Left ventricle myocardium inferior (tissue), 1 donor: Measurements from ENCODE around the gene ARMH3. TPM values are rescaled to one million over a fixed set of nuclear protein-coding genes. Genes with fewer than 3 reads are reported as not detected.

ENCODE experiments used
- DNase-seq: peaks from one replicate; pipeline ENCODE4 v3.0.0-alpha.2; 2020
- H3K27ac ChIP-seq: fragments of 200-600 bp; replicated peaks from 2 replicates; pipeline ENCODE4 v1.8.0; 2021
- H3K27me3 ChIP-seq: fragments of 200-600 bp; 2 replicates; pipeline ENCODE4 v1.8.0; 2021; ENCODE audit warnings: low read depth
- H3K36me3 ChIP-seq: fragments of 200-600 bp; 2 replicates; pipeline ENCODE4 v1.8.0; 2021
- H3K4me1 ChIP-seq: fragments of 200-600 bp; 2 replicates; pipeline ENCODE4 v1.8.0; 2021
- H3K4me3 ChIP-seq: fragments of 200-600 bp; 2 replicates; pipeline ENCODE4 v1.8.0; 2021; ENCODE audit warnings: mild to moderate bottlenecking, moderate library complexity
- H3K9me3 ChIP-seq: fragments of 200-600 bp; replicated peaks from 2 replicates; pipeline ENCODE4 v1.8.0; 2021
- intact Hi-C: fragments of 100-400 bp; cut with micrococcal nuclease; formaldehyde crosslinking; loops from one replicate; pipeline ENCODE4 v1.11.0; 2022
- total RNA-seq: library from RNA; stranded (reverse); fragmentation: NEBNext Ultra II Directional; extraction: Animal tissue kit (Norgen Biotek cat#: 25700); gene quantifications from one replicate; pipeline ENCODE4 v1.2.1, GENCODE V29; 2021
- TF ChIP-seq, protein P1 (sequence below): fragments of 200-600 bp; IDR thresholded peaks from 2 replicates; pipeline ENCODE4 v1.8.0; 2021; ENCODE audit warnings: antibody characterized with exemption, mild to moderate bottlenecking, borderline replicate concordance
- donor health status: DM: no; HTN: yes; CAD: no; lungs with severe emphysema.

ARMH3 gene
- total RNA-seq, 1 donor from 2014 or later = 58.9 TPM

DNA sequence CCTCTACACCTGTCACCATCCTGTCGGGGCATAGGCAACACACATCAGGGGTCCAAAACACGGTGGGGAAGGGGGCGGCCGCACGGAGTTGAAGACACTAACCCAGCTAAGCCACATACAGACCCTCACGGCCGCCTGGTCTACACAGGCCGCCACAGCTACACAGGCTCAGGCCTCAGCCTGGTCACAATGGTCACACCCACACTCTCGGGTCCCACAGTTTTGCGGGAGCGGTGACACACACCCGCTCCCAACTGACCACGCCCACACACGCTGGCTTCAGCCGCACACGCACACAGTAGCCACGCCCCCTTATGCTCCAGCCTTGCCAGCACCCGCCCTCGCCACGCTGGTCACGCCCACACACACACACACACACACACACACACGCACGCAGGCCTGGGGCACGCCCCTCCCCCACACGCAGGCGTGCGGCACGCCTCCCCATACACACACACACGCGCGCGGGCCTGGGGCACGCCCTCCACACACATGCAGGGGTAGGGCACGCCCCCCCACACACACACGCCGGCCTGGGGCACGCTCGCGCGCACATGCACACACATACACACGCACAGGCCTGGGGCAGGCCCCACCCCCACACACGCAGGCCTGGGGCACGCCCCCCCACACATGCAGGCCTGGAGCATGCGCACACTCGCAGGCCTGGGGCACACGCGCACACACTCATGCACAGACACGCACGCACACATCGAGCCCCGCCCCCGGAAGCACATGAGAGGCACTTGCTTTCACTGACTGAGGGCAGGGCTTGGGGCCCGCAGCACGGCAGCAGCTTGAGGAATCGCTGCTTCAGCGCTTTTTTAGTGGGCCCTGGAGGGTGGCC, 225.4 kb downstream of the ARMH3 start:
- peak overlapping the region; percentile 63 for H3K4me3 ChIP-seq
- peak overlapping the region; percentile 48 for H3K27ac ChIP-seq
- DNase-seq = peak; percentile 83
- H3K36me3 ChIP-seq = peaks cover 19% of the 10 kb centered on the region
- H3K27me3 ChIP-seq = no peaks in the 10 kb centered on the region
- intact Hi-C loops = no loop called here
- H3K4me1 ChIP-seq = peaks cover 61% of the 10 kb centered on the region
- no peaks in the 10 kb centered on the region for H3K9me3 ChIP-seq
- TF ChIP-seq, protein P1, sequence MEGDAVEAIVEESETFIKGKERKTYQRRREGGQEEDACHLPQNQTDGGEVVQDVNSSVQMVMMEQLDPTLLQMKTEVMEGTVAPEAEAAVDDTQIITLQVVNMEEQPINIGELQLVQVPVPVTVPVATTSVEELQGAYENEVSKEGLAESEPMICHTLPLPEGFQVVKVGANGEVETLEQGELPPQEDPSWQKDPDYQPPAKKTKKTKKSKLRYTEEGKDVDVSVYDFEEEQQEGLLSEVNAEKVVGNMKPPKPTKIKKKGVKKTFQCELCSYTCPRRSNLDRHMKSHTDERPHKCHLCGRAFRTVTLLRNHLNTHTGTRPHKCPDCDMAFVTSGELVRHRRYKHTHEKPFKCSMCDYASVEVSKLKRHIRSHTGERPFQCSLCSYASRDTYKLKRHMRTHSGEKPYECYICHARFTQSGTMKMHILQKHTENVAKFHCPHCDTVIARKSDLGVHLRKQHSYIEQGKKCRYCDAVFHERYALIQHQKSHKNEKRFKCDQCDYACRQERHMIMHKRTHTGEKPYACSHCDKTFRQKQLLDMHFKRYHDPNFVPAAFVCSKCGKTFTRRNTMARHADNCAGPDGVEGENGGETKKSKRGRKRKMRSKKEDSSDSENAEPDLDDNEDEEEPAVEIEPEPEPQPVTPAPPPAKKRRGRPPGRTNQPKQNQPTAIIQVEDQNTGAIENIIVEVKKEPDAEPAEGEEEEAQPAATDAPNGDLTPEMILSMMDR = no peak

DNA sequence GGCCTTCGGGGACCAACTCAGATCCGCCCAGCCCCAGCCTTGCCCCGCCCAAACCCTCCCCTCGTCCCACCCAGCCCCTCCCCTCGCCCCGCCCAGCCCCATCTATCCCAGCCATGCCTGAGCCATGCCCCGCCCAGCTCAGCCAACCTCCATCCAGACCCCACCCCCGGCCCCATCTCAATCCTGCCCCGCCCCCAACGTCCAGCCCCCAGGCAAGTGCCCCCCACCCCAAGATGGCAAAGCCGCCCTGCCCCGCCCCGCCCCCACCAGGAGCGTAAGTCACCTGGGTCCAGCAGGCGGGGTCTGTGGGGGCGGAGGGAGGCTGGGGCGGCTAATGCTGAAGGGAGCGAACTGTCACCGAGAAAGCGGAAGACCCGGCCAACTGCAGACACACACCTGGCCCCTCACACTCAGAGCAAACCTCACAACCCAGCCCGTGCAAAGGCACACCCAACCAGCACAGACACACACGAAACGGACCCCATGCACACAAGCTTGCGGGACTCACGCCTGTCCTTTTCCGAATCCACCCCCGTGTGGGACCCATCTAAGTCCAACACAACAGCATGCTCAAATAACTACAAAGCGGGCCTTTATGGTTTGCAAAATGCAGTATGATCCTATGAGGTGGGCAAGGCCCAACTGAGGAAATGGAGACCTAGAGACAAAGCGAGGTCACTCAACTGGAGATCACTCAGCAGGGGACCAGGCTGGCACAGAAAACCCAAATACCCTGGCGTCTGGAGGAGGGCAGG, 226.2 kb downstream of the ARMH3 start:
- Histone ChIP-seq H3K27me3 (no peaks in the 10 kb centered on the region), H3K27ac (peak overlapping the region; percentile 48), H3K4me3 (peak overlapping the region; percentile 63), H3K36me3 (peaks cover 26% of the 10 kb centered on the region), H3K9me3 (no peaks in the 10 kb centered on the region), H3K4me1 (peaks cover 53% of the 10 kb centered on the region)
- peak; percentile 45 for DNase-seq
- TF ChIP-seq, protein P1 = no peak
- intact Hi-C loops = no loop called here

DNA sequence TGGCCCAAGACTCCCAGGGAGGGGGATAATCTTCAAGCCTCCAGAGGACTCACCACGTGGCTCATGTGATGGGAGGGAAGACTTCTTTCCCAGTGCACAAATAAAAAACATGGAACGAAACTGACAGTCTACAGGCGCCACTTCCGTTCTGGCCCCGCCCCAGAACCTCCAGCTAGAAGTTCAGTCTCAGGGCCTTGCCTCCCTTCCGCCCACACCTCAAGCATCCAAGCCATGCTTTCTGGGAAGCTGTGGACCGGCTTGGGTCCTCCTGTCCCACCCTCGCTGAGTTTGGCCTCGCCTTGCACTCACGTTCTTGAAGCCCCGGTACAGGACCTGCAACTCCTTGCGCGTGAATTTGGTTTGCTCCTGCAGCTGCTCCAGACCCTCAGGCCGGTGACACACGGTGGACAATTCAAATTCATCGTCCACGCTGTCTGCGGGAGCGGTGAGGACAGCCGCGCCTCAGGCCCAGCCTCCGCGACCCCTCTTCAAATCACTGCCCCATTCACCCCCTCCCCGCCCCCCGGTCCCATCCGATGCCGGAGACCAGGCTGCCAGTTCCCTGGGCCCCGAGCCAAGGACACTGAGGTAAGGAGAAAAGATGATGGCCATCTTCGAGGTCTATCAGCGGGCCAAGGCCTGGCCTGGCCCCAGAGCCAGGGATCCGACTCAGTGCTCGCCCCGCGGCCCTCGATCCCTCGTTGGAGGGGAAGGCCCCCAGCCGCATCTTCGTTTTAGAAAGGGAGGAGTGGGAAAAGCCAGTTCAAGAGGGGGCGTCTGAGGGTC, 227.0 kb downstream of the ARMH3 start:
- H3K27me3 ChIP-seq = no peaks in the 10 kb centered on the region
- H3K36me3 ChIP-seq = peaks cover 31% of the 10 kb centered on the region
- H3K4me3 ChIP-seq = peak overlapping the region; percentile 63
- DNase-seq = peak; percentile 27
- intact Hi-C loops = no loop called here
- H3K4me1 ChIP-seq = peaks cover 46% of the 10 kb centered on the region
- peak overlapping the region; percentile 38 for H3K27ac ChIP-seq
- no peaks in the 10 kb centered on the region for H3K9me3 ChIP-seq
- TF ChIP-seq, protein P1 = no peak

DNA sequence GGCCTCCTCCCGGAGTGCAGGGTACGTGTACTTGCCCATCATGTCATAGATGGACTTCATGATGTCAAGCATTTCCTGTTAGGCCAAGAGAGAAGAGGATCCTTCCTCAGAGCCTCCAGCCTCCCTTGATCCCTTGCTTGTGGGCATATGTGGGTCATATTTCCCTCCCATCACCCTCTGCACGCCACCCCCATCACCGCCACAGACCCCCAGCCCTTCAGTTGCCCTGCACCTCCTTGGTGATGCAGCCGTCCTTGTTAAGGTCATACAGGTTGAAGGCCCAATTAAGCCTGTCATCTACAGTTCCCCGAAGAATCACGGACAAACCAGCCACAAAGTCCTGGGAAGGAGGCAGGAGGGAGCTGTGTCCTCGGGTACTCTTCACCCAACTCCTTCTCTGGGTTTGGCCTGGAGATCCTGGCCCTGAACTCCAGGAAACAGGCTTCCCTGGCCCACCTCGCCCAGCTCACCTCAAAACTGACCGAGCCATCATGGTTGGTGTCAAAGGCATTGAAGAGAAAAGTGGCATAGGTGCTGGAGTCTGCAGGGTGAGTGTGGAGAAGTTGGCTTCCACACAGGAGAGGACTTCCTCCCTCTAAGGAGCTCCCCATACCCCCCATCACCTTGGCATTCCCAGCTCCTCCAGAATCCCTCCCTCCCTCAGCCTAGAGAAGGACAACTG, 227.9 kb downstream of the ARMH3 start:
- H3K27me3 ChIP-seq = no peaks in the 10 kb centered on the region
- intact Hi-C loops = no loop called here
- no peak overlapping the region for H3K27ac ChIP-seq
- H3K4me1 ChIP-seq = peaks cover 37% of the 10 kb centered on the region
- no peak overlapping the region for H3K4me3 ChIP-seq
- DNase-seq = no peak
- H3K9me3 ChIP-seq = no peaks in the 10 kb centered on the region
- TF ChIP-seq, protein P1 = no peak
- H3K36me3 ChIP-seq = peaks cover 31% of the 10 kb centered on the region
